ENCODE data around the gene SUPT20HL1.

Gene SUPT20HL1

GRCh38 chrX:24314019-24314635, 46.3 kb upstream of the SUPT20HL1 start, which contains the start of gene SUPT20HL2:
SUPT20HL2 (minus strand) TSS chrX:24314069; CDS start chrX:24313315, 754 bp downstream.
- H3K4me3 ChIP-seq (ENCODE audit: low read depth, low read length, poor library complexity, severe bottlenecking), result no peak within 1 kb of the TSS
- H4K20me1 ChIP-seq (ENCODE audit: insufficient read depth, low read length), result no peaks in the 10 kb centered on the region
- no peak within 1 kb of the TSS for H3K27ac ChIP-seq (ENCODE audit: low read depth, low read length, poor library complexity, severe bottlenecking)
- no peak within 1 kb of the TSS for H3K4me2 ChIP-seq (ENCODE audit: low read length)
- no peaks in the 10 kb centered on the region for H3K4me1 ChIP-seq (ENCODE audit: insufficient read depth, low read length, severe bottlenecking)
- no peaks in the 10 kb centered on the region for H3K27me3 ChIP-seq (ENCODE audit: insufficient read depth, low read length)
- H3K9me3 ChIP-seq (ENCODE audit: low read length), result no peaks in the 10 kb centered on the region
- H2AFZ ChIP-seq (ENCODE audit: low read length), result no peak within 1 kb of the TSS
- H3K9ac ChIP-seq (ENCODE audit: low read length), result no peak within 1 kb of the TSS
- H3K9me2 ChIP-seq (ENCODE audit: low read depth, low read length), result no peaks in the 10 kb centered on the region
- no peaks in the 10 kb centered on the region for H3K79me2 ChIP-seq (ENCODE audit: insufficient read depth, low read length)
- TF ChIP-seq EZH2 (IDR thresholded peaks at IDR 0.05; ENCODE audit: borderline replicate concordance, low read length) (no peak), CTCF (IDR thresholded peaks at IDR 0.05; ENCODE audit: low read length) (no peak)
- no peaks in the 10 kb centered on the region for H3K36me3 ChIP-seq (ENCODE audit: insufficient read depth, low read length)
- no peaks in the 10 kb centered on the region for H3F3A ChIP-seq (ENCODE audit: insufficient read depth, low read length)

GRCh38 chrX:24316111-24316510, 44.3 kb upstream of the SUPT20HL1 start:
- Histone ChIP-seq H4K20me1 (ENCODE audit: insufficient read depth, low read length) (no peaks in the 10 kb centered on the region), H3K4me2 (ENCODE audit: low read length) (no peak overlapping the region), H3K4me3 (ENCODE audit: low read depth, low read length, poor library complexity, severe bottlenecking) (no peak overlapping the region), H3K4me1 (ENCODE audit: insufficient read depth, low read length, severe bottlenecking) (no peaks in the 10 kb centered on the region), H3K79me2 (ENCODE audit: insufficient read depth, low read length) (no peaks in the 10 kb centered on the region), H3K9ac (ENCODE audit: low read length) (no peak overlapping the region), H3K27me3 (ENCODE audit: insufficient read depth, low read length) (no peaks in the 10 kb centered on the region), H2AFZ (ENCODE audit: low read length) (no peak overlapping the region), H3K9me2 (ENCODE audit: low read depth, low read length) (no peaks in the 10 kb centered on the region), H3K9me3 (ENCODE audit: low read length) (no peaks in the 10 kb centered on the region), H3K27ac (ENCODE audit: low read depth, low read length, poor library complexity, severe bottlenecking) (no peak overlapping the region), H3K36me3 (ENCODE audit: insufficient read depth, low read length) (no peaks in the 10 kb centered on the region), H3F3A (ENCODE audit: insufficient read depth, low read length) (no peaks in the 10 kb centered on the region)
- TF ChIP-seq CTCF (IDR thresholded peaks at IDR 0.05; ENCODE audit: low read length) (no peak), EZH2 (IDR thresholded peaks at IDR 0.05; ENCODE audit: borderline replicate concordance, low read length) (no peak)

- H3K9me3 ChIP-seq (ENCODE audit: low read length), result no peaks in the 10 kb centered on the region
- TF ChIP-seq CTCF (IDR thresholded peaks at IDR 0.05; ENCODE audit: low read length), result no peak
- no peak for TF ChIP-seq EZH2 (IDR thresholded peaks at IDR 0.05; ENCODE audit: borderline replicate concordance, low read length)
- no peak overlapping the region for H2AFZ ChIP-seq (ENCODE audit: low read length)
- H3F3A ChIP-seq (ENCODE audit: insufficient read depth, low read length), result no peaks in the 10 kb centered on the region
- no peak overlapping the region for H3K4me2 ChIP-seq (ENCODE audit: low read length)
- no peaks in the 10 kb centered on the region for H3K4me1 ChIP-seq (ENCODE audit: insufficient read depth, low read length, severe bottlenecking)
- H3K27me3 ChIP-seq (ENCODE audit: insufficient read depth, low read length), result no peaks in the 10 kb centered on the region
- H3K9me2 ChIP-seq (ENCODE audit: low read depth, low read length), result no peaks in the 10 kb centered on the region
- no peak overlapping the region for H3K4me3 ChIP-seq (ENCODE audit: low read depth, low read length, poor library complexity, severe bottlenecking)
- H3K9ac ChIP-seq (ENCODE audit: low read length), result no peak overlapping the region
- H3K27ac ChIP-seq (ENCODE audit: low read depth, low read length, poor library complexity, severe bottlenecking), result no peak overlapping the region
- no peaks in the 10 kb centered on the region for H4K20me1 ChIP-seq (ENCODE audit: insufficient read depth, low read length)
- H3K79me2 ChIP-seq (ENCODE audit: insufficient read depth, low read length), result no peaks in the 10 kb centered on the region
- no peaks in the 10 kb centered on the region for H3K36me3 ChIP-seq (ENCODE audit: insufficient read depth, low read length)
Measured at GRCh38 chrX:24317567-24317966, 42.9 kb upstream of the SUPT20HL1 start.
